ENCODE data around the gene TRIM17.

DNA sequence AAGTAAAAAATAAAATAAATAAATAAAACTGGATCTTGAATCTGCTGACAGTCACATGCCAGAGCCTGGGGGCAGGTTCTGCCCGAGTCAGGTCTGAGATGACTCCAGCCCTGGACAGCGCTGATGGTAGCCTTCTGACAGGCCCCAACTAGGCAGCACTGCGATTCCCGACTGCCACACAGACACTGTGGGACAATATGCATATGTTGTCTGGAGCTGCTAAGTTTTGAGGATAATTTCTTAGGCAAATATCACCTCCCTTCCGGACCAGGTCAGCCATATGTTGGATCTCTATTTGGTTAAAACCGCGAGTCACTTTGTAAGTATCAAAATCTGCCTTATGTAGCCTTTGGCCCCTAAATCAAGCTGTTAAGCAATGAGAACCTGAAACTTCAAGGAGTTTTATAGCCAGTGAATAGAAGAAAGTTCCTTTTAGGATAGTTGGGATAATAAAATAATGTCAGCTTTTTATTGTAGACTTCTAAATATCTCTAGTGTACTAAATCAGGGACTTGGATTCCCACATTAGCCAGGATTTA, 20.8 kb upstream of the TRIM17 start:
- TF ChIP-seq, protein P1, sequence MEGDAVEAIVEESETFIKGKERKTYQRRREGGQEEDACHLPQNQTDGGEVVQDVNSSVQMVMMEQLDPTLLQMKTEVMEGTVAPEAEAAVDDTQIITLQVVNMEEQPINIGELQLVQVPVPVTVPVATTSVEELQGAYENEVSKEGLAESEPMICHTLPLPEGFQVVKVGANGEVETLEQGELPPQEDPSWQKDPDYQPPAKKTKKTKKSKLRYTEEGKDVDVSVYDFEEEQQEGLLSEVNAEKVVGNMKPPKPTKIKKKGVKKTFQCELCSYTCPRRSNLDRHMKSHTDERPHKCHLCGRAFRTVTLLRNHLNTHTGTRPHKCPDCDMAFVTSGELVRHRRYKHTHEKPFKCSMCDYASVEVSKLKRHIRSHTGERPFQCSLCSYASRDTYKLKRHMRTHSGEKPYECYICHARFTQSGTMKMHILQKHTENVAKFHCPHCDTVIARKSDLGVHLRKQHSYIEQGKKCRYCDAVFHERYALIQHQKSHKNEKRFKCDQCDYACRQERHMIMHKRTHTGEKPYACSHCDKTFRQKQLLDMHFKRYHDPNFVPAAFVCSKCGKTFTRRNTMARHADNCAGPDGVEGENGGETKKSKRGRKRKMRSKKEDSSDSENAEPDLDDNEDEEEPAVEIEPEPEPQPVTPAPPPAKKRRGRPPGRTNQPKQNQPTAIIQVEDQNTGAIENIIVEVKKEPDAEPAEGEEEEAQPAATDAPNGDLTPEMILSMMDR (IDR thresholded peaks at IDR 0.05): no peak
- TF ChIP-seq POLR2A (IDR thresholded peaks at IDR 0.05): no peak

Data from adrenal gland (tissue), 5 donors.